DND-41 (cell line): ENCODE data around the gene AIF1.

Experiments
- ATAC-seq: fragments of 200-7000 bp; cut with Tn5 transposase; 3 replicates; pipeline ENCODE4 v1.9.1; 2021; ENCODE audit warnings: low read depth; ENCODE audit not compliant: insufficient read depth
- DNase-seq: peaks from one replicate; pipeline ENCODE4 v3.0.0-alpha.2; 2020
- H2AFZ ChIP-seq: 2 replicates; pipeline ENCODE4 v1.6.0; 2012; ENCODE audit warnings: low read depth, low read length
- H3K27ac ChIP-seq: 2 replicates; pipeline ENCODE4 v1.5.1; 2012; ENCODE audit warnings: low read length, inconsistent platforms
- H3K27me3 ChIP-seq: fragments of 200-600 bp; sonication (generic); 2 replicates; pipeline ENCODE4 v1.6.0; 2012; ENCODE audit warnings: low read length, mild to moderate bottlenecking, inconsistent platforms; ENCODE audit not compliant: insufficient read depth, poor library complexity
- H3K36me3 ChIP-seq: 2 replicates; pipeline ENCODE4 v1.5.1; 2012; ENCODE audit warnings: low read length, inconsistent platforms; ENCODE audit not compliant: insufficient read depth
- H3K4me1 ChIP-seq: 2 replicates; pipeline ENCODE4 v1.5.1; 2012; ENCODE audit warnings: mild to moderate bottlenecking, low read length; ENCODE audit not compliant: insufficient read depth
- H3K4me2 ChIP-seq: 2 replicates; pipeline ENCODE4 v1.6.0; 2012; ENCODE audit warnings: mild to moderate bottlenecking, moderate library complexity, low read length, inconsistent platforms; ENCODE audit not compliant: insufficient read depth
- H3K4me3 ChIP-seq, 2 experiments: fragments of 200-600 bp in 1 of 2; shearing (Covaris generic) in 1 of 2; 2 replicates each; pipeline ENCODE4 v1.5.1; 2012 to 2016; ENCODE audit warnings: inconsistent platforms in 2 of 2, low read length in 2 of 2, mild to moderate bottlenecking in 2 of 2, low read depth in 1 of 2, moderate library complexity in 1 of 2
- H3K79me2 ChIP-seq: 2 replicates; pipeline ENCODE4 v1.6.0; 2012; ENCODE audit warnings: low read length, inconsistent platforms; ENCODE audit not compliant: insufficient read depth
- H3K9ac ChIP-seq: 2 replicates; pipeline ENCODE4 v1.6.0; 2012; ENCODE audit warnings: low read depth, mild to moderate bottlenecking, inconsistent platforms, low read length, moderate library complexity
- H3K9me3 ChIP-seq: 2 replicates; pipeline ENCODE4 v1.5.1; 2012; ENCODE audit warnings: low read length, moderate library complexity, mild to moderate bottlenecking, inconsistent platforms; ENCODE audit not compliant: insufficient read depth, severe bottlenecking
- H4K20me1 ChIP-seq: 2 replicates; pipeline ENCODE4 v1.6.0; 2012; ENCODE audit warnings: low read length; ENCODE audit not compliant: insufficient read depth
- EZH2 ChIP-seq: IDR thresholded peaks from 3 replicates; pipeline ENCODE4 v1.6.1; 2012; ENCODE audit warnings: borderline replicate concordance, low read depth, mild to moderate bottlenecking, moderate library complexity, low read length, inconsistent platforms; ENCODE audit not compliant: severe bottlenecking
- TF ChIP-seq, protein P1 (sequence below): IDR thresholded peaks from 2 replicates; pipeline ENCODE4 v1.5.1; 2012; ENCODE audit warnings: borderline replicate concordance, low read length, moderate library complexity, mild to moderate bottlenecking; ENCODE audit not compliant: poor library complexity, severe bottlenecking; ENCODE audit errors: extremely low read depth

Gene AIF1

DNA sequence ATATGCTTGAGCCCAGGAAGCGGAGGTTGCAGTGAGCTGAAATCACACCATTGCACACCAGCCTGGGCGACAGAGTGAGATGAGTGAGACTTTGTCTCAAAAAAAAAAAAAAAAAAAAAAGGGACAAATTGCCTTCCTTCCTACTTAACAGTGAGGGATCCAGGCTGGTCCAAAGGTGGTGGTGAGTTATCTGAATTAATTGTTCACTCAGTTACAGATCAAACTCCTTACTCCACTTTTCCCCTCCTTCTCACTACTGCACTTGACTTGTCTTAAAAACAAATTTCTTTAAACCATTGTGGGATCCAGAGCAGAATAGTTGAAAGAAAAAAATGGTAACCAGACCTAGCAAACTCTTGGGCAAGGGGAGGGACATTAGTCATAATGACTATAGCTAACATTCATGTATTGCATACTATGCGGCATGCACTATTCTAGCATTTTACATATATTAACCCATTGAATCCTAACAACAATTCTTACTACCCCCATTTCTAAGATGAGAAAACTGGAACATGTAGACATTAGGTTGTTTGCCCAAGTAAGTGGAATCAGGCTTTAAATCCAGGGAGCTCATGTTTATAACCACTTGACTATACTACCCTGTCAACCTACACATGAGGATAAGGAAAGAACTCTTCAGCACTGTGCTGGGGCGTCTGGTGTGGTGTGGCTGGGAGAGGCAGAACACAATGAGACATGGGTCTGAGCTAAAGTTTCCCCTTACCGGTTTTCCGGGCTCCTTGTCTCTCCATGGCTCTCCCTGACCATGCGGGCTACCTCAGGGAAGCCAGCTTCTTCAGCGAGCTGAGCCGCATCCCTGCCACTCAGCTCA is 48.3 kb downstream of the AIF1 start:
- H4K20me1 ChIP-seq, result peaks cover 18% of the 10 kb centered on the region
- H3K27ac ChIP-seq, result peak overlapping the region; percentile 96
- no peak for ATAC-seq
- TF ChIP-seq EZH2, result no peak
- TF ChIP-seq, protein P1, sequence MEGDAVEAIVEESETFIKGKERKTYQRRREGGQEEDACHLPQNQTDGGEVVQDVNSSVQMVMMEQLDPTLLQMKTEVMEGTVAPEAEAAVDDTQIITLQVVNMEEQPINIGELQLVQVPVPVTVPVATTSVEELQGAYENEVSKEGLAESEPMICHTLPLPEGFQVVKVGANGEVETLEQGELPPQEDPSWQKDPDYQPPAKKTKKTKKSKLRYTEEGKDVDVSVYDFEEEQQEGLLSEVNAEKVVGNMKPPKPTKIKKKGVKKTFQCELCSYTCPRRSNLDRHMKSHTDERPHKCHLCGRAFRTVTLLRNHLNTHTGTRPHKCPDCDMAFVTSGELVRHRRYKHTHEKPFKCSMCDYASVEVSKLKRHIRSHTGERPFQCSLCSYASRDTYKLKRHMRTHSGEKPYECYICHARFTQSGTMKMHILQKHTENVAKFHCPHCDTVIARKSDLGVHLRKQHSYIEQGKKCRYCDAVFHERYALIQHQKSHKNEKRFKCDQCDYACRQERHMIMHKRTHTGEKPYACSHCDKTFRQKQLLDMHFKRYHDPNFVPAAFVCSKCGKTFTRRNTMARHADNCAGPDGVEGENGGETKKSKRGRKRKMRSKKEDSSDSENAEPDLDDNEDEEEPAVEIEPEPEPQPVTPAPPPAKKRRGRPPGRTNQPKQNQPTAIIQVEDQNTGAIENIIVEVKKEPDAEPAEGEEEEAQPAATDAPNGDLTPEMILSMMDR, result no peak
- peaks cover 77% of the 10 kb centered on the region for H3K4me1 ChIP-seq
- no peaks in the 10 kb centered on the region for H3K9me3 ChIP-seq
- no peak for DNase-seq
- peak overlapping the region; percentile 64 to 88; a peak in 3 of 4 replicates for H3K4me3 ChIP-seq
- peak overlapping the region; percentile 92 for H3K4me2 ChIP-seq
- peaks cover 93% of the 10 kb centered on the region for H3K79me2 ChIP-seq
- H3K27me3 ChIP-seq, result no peaks in the 10 kb centered on the region
- peak overlapping the region; percentile 85 for H3K9ac ChIP-seq
- H2AFZ ChIP-seq, result no peak overlapping the region
- H3K36me3 ChIP-seq, result peaks cover 67% of the 10 kb centered on the region

DNA sequence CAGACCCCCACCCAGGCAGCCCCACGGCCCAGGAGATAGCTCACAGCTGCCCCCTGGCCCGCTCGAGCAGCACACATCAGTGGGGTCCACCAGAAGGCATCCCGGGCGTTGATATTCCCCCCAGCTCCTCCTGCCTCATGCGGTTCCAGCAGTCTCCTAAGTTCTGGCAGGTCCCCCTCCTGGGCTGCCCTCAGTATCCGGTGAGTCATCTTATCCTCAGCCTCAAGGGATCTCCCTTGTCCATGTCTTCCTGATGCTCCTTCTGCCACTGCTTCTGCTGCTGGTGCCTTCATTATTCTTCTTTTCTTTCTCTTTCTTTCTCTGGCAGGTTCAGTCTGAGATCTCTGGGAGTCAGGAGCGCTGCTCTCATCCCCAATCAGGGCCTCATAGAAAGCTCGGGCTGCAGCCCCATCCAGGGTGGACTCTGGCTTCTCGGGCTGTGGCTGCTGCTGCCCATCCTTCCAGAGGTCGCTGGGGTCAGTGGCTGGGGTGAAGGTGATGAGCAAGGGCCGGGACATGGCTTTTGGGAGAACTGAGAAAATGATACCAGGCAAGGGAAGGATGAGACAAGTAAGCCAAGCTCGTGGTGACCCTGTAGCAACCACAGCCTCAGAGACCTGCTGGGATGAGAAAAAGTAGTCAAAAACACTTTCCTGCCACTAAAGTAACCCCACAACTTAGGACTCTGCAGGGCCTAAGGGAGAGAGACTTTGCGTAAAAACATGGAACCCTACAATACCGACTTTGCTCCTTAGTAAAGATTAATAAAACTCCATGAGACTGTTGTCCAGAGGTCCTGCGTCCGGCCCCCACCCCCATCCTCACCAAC is 49.1 kb downstream of the AIF1 start:
- H3K79me2 ChIP-seq, result peaks cover 94% of the 10 kb centered on the region
- peaks cover 73% of the 10 kb centered on the region for H3K4me1 ChIP-seq
- peak overlapping the region; percentile 65 for H2AFZ ChIP-seq

DNA sequence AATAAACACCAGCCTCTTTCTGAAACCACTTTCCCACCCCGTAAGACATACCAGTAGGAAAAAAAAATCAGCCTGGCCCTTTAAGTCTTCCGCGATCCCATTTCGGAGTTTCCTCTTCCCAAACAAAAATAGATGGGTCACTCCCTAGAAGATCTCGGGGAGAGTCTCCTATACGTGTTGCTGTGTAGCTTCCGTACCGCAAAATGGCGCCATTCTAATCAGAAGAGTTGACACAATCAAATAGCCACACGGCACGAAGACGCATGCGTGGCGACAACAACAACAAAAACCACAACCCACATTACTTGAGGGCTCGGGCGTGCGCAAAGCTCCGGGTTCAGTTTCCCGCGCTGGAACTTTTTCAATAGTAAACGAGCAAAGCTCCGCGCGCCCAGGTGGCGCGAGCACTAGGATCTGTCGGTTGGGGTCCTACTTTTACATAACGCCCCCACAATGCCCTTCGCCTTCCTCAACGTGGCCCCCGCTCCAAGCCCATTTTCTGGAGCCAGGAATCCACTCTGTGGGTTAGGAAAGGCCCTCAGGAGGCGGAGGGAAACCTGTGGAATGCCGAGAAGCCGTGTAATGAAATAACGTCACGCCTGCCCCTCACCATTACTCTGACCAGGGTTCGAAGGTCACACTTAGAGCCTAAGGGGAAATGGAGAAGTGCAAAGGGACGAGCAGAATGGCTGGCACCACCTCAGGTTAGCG is 49.9 kb downstream of the AIF1 start, which contains the start of gene GPANK1:
GPANK1 (minus strand) TSS at position 208 of the 711 bp plus-strand sequence. CDS start 519 bp downstream, outside the sequence.
- Histone ChIP-seq H3K36me3 (peaks cover 68% of the 10 kb centered on the region), H2AFZ (peak within 1 kb of the TSS; percentile 68), H4K20me1 (peaks cover 13% of the 10 kb centered on the region; the same call in 1 of the 2 replicates), H3K27ac (peak within 1 kb of the TSS; percentile 96), H3K4me2 (peak within 1 kb of the TSS; percentile 92), H3K4me1 (peaks cover 68% of the 10 kb centered on the region), H3K9me3 (no peaks in the 10 kb centered on the region), H3K27me3 (no peaks in the 10 kb centered on the region), H3K9ac (peak within 1 kb of the TSS; percentile 85), H3K79me2 (peaks cover 93% of the 10 kb centered on the region), H3K4me3 (peak within 1 kb of the TSS; percentile 88 to 91)
- ATAC-seq (peak; percentile 51), DNase-seq (peak; percentile 96)
- TF ChIP-seq, protein P1, result no peak
- no peak for TF ChIP-seq EZH2

More for the DNA sequence above, 49.1 kb downstream of the AIF1 start:
- peak; percentile 60 for DNase-seq
- H3K4me2 ChIP-seq, result peak overlapping the region; percentile 92
- H3K27ac ChIP-seq, result peak overlapping the region; percentile 96
- ATAC-seq, result no peak
- peak overlapping the region; percentile 85 for H3K9ac ChIP-seq
- H3K9me3 ChIP-seq, result no peaks in the 10 kb centered on the region
- H3K4me3 ChIP-seq, result peak overlapping the region; percentile 64 to 88
- TF ChIP-seq, protein P1, result peak; percentile 8
- TF ChIP-seq EZH2, result no peak
- peaks cover 20% of the 10 kb centered on the region for H4K20me1 ChIP-seq
- no peaks in the 10 kb centered on the region for H3K27me3 ChIP-seq
- peaks cover 68% of the 10 kb centered on the region for H3K36me3 ChIP-seq
